Mesothelial cell of epicardium (in vitro differentiated cells): ENCODE measurements around the gene PTH. TPM values are rescaled to one million over a fixed set of nuclear protein-coding genes. Genes with fewer than 3 reads are reported as not detected.

Source experiments
- DNase-seq, 2 experiments: peaks; one replicate each; pipeline ENCODE4 v3.0.0; 2021; ENCODE audit warnings: low spot score in 2 of 2; ENCODE audit not compliant: unreplicated experiment in 2 of 2
- H3K27ac Mint-ChIP-seq: 2 replicates; pipeline ENCODE4 v1.8.0; 2021; ENCODE audit warnings: mixed read lengths
- H3K27me3 Mint-ChIP-seq: 2 replicates; pipeline ENCODE4 v1.8.0; 2021; ENCODE audit warnings: low read depth, mixed read lengths
- H3K36me3 Mint-ChIP-seq: 2 replicates; pipeline ENCODE4 v1.8.0; 2021; ENCODE audit warnings: mixed read lengths
- H3K4me1 Mint-ChIP-seq: 2 replicates; pipeline ENCODE4 v1.8.0; 2021; ENCODE audit warnings: mixed read lengths
- H3K4me3 Mint-ChIP-seq: 2 replicates; pipeline ENCODE4 v1.8.0; 2021; ENCODE audit warnings: mild to moderate bottlenecking, moderate library complexity, mixed read lengths
- H3K9me3 Mint-ChIP-seq: 2 replicates; pipeline ENCODE4 v1.8.0; 2021; ENCODE audit warnings: mixed read lengths
- CTCF ChIP-seq: fragments of 200-600 bp; sonication (generic); IDR thresholded peaks from one replicate; pipeline ENCODE4 v1.5.0; 2021; ENCODE audit warnings: antibody characterized with exemption; ENCODE audit not compliant: unreplicated experiment
- total RNA-seq: library from RNA; stranded (reverse); gene quantifications from 3 replicates; pipeline ENCODE4 v1.2.1, GENCODE V29; 2021

PTH gene
- total RNA-seq, 1 donor from 2014 or later = not detected

DNA sequence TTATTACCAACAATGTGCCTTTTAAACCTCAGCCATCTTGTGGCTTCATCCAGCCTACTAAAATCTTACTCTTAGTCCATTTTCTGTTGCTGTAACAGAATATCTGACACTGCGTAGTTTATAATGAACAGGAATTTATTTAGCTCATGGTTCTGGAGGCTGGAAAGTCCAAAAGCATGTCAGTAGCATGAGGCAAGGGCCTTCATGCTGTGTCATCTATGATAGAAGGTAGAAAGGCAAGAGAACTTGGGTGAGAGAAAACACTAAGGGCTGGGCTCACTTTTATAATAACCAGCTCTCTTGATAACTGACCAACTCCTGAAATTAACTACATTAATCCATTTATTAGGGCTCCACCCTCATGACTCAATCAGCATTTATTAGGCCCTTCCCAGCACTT is 46.3 kb downstream of the PTH start:
- DNase-seq = no peak
- no peaks in the 10 kb centered on the region for H3K27me3 Mint-ChIP-seq
- no peak for TF ChIP-seq CTCF
- peaks cover 6% of the 10 kb centered on the region for H3K4me1 Mint-ChIP-seq
- peaks cover 11% of the 10 kb centered on the region for H3K9me3 Mint-ChIP-seq
- H3K27ac Mint-ChIP-seq = no peak overlapping the region
- peaks cover 7% of the 10 kb centered on the region for H3K36me3 Mint-ChIP-seq
- no peak overlapping the region for H3K4me3 Mint-ChIP-seq

DNA sequence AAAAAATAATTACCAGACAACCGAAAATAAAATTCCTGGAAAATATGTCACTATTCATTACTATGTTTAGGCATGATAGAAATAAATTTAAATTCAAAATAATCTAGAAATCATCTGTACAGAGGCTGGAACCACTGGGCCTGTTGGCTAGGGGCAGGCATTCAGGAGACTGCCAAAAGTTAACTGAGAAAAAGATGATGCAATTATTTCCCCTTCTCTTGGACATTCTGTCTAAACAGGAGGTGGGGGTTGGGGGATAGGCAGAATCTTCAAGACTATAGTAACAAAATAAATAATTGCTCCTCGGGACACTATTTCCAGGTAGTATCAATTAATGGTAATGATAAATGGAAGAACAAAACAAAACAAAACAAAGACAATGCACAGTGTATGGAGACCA is 46.9 kb downstream of the PTH start:
- H3K9me3 Mint-ChIP-seq = peaks cover 11% of the 10 kb centered on the region
- no peaks in the 10 kb centered on the region for H3K27me3 Mint-ChIP-seq
- H3K4me1 Mint-ChIP-seq = peaks cover 6% of the 10 kb centered on the region
- TF ChIP-seq CTCF = no peak
- no peak overlapping the region for H3K27ac Mint-ChIP-seq
- DNase-seq = no peak
- H3K36me3 Mint-ChIP-seq = peaks cover 7% of the 10 kb centered on the region
- no peak overlapping the region for H3K4me3 Mint-ChIP-seq

- H3K27me3 Mint-ChIP-seq = no peaks in the 10 kb centered on the region
- DNase-seq = no peak
- H3K4me3 Mint-ChIP-seq = no peak overlapping the region
- no peak overlapping the region for H3K27ac Mint-ChIP-seq
- H3K9me3 Mint-ChIP-seq = peaks cover 11% of the 10 kb centered on the region
- no peak for TF ChIP-seq CTCF
- H3K36me3 Mint-ChIP-seq = peaks cover 6% of the 10 kb centered on the region
- peaks cover 6% of the 10 kb centered on the region for H3K4me1 Mint-ChIP-seq
These were observed 49.4 kb downstream of the PTH start for GRCh38 chr11:13446444-13446843.

DNA sequence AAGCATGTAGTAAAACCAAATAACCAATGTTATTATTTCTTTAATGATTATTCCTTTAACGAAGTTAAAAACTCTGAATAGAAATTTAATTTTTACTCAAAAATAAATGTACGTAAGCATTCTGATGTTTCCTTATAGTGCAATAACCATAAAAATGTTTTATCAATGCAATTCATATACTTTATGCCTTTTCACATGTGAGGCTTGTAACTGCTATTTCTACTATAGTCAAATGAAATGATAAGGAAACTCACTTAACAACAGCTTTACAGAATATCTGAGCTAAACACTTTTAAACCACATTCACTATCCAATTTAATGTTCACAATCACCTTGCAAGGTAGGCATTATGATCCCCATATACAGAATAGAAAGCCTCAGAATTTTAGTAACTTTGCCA is 50.2 kb downstream of the PTH start:
- no peak for DNase-seq
- no peak overlapping the region for H3K27ac Mint-ChIP-seq
- H3K4me1 Mint-ChIP-seq = peaks cover 6% of the 10 kb centered on the region
- H3K4me3 Mint-ChIP-seq = no peak overlapping the region
- no peak for TF ChIP-seq CTCF
- H3K27me3 Mint-ChIP-seq = no peaks in the 10 kb centered on the region
- peaks cover 9% of the 10 kb centered on the region for H3K9me3 Mint-ChIP-seq
- peaks cover 3% of the 10 kb centered on the region for H3K36me3 Mint-ChIP-seq

Other genes starting within 250 kb of the PTH start
- 5.5 to 6.7 TPM (median 5.8 TPM) in 3 replicates for gene BMAL1, start 218.2 kb downstream of the PTH start, total RNA-seq
- 21.8 to 22.6 TPM (median 22.6 TPM) in 3 replicates for gene BTBD10, start 32.8 kb downstream of the PTH start, total RNA-seq
- gene FAR1, start 172.7 kb upstream of the PTH start, total RNA-seq = 64.0 to 67.0 TPM (median 66.7 TPM) in 3 replicates